GM18499 (cell line): ENCODE measurements around the gene LITAFD.
"Not testable (repeated sequence)": the region's sequence is repeated elsewhere in the genome, so short reads cannot be mapped to it uniquely, and the experiment has no call there.

Experiments used
- ATAC-seq: cut with Tn5 transposase; IDR thresholded peaks from one replicate; pipeline ENCODE4 v1.9.1; 2021; ENCODE audit warnings: moderate number of reproducible peaks; ENCODE audit not compliant: insufficient read depth, unreplicated experiment

LITAFD gene

DNA sequence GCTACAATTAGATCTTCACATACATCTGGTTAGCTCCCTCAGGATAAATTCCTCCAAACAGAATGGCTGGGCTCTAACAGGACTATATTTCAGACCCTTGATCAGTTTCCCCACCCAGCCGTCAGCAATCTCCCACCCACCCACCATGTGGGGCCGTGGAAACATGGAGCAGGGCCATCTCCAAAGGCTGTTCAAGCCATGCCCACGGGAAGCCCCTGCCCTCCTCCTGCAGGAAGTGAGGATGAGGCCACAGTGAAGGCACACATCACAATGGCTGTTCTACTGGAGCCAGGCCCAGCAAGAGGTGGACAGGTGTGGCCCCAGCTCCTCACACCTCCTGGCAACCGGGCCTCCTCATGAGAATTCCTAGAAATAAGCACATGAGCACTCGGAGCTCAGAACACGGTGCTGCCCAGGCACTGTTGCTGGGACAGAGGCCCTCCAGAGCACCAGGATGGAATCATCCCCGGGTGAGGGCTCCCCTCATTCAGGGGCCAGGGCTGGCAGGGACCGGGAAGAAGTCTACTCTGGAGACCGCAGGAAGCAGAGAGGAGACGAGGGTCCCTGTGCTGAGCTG is at the start of gene LITAFD:
TSS of gene LITAFD (plus strand) at position 311 of the 577 bp plus-strand sequence. CDS start 2,005 bp downstream, outside the sequence.
- ATAC-seq: no peak

GRCh38 chr16:8832717-8833105 is 49.4 kb upstream of the LITAFD start:
- no peak for ATAC-seq

DNA sequence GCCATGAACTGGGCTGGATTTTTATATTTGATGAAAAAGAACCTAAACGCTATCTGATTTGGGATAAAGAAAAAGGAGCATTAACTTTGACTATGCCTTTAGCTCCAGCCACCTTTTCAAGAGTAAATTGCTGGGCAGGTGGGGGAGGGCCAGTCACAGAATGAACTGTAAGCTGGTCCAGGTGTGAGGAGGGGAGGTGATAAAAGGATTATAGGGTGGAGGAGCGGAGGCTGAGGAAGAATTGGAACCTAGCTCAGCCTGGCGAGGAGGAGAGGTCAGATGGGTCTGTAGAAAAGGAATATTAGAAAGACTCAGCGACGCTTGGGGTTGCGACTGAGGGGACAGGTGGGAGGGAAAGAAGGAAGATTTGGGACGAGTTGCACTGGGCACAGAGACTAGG is 45.4 kb upstream of the LITAFD start:
- not testable (repeated sequence) for ATAC-seq

- ATAC-seq: not testable (repeated sequence)
Observed at GRCh38 chr16:8837594-8837993, 44.6 kb upstream of the LITAFD start.

DNA sequence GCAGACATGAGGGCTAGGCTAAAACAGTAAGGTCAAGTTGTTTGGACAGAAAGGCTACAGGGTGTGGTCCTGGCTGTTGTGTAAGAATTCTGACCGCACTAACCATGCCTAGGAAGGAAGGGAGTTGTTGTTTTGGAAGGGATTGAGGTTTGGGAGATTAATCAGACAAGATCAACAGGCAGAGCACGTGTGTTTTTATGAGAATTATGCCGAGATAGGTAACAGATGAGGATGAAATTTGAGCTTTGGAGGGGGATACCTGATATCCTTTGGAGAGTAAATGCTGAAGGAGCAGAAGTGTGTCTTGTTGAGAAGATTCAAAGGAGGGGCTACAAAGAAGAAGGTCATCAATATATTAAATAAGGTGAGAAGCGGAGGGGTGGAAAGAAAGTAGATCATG is 40.1 kb upstream of the LITAFD start:
- not testable (repeated sequence) for ATAC-seq

DNA sequence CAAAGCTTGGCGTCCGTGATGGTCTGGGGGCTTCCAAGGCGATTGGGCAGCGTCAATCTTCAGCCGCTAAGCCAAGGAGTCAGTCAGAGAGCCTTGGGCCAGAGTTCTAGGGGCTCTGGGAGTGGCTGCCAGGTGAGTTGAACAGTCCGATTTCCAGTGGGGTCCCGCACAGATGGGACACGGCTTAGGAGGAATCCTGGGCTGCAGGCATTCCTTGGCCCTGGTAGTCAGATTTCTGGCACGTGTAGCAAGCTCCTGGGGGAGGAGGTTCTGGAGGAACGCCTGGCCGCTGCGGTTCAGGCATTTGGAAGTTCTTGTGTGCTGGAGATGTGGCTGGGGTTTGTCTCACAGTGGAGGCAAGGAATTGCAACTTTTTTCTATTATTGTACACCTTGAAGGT is 38.9 kb upstream of the LITAFD start:
- not testable (repeated sequence) for ATAC-seq

DNA sequence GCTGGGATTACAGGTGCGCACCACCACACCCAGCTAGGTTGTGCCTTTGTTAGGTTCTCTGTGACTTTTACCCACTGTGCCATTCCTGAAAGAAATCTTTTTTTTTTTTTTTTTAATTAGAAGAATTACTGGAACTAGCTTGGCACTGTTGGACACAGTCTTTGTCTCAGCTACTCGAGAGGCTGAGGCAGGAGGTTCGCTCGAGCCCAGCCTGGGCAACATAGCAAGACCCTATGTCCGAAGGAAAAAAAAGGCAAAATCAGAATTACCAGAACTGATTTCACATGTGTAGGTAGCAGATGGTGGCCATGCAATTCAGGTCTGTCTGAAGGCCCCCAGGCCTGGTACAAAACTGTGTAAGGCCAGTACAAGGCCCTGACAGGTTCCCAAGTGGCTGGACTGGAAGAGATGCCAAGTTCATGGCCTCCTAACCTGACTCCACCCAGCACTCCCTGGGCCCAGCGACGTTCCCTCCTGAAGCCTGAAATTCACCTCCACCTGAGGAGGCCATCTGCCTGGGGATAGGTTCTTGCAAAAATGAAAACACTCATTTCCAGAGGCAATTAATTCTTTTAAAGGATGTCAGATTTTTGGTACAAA is 36.4 kb upstream of the LITAFD start:
- no peak for ATAC-seq

GRCh38 chr16:8846401-8846932 is 35.7 kb upstream of the LITAFD start:
- no peak for ATAC-seq

DNA sequence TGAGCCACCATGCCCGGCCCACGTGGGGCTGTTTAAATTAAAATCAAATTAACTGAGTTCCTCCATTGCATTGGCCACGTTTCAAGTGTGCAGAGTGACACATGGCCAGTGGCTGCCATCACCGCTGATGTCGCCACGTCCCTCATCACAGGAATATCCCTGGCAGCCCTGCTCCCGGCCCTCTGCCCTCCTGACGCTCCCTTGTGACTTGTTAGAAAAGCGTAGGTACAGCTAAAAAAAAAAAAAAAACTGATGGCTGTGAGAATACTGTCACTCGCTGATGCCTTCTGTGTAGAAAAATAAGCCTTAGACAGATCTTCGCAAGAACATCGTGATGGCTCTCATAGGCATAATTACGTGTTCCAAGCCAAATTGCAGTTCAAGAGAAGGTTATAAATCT is 35.0 kb upstream of the LITAFD start:
- no peak for ATAC-seq

- no peak for ATAC-seq
Observed at GRCh38 chr16:8847623-8848022, 34.5 kb upstream of the LITAFD start.

GRCh38 chr16:8848231-8848938 is 33.8 kb upstream of the LITAFD start:
- no peak for ATAC-seq

GRCh38 chr16:8848939-8849391 is 33.2 kb upstream of the LITAFD start:
- no peak for ATAC-seq

DNA sequence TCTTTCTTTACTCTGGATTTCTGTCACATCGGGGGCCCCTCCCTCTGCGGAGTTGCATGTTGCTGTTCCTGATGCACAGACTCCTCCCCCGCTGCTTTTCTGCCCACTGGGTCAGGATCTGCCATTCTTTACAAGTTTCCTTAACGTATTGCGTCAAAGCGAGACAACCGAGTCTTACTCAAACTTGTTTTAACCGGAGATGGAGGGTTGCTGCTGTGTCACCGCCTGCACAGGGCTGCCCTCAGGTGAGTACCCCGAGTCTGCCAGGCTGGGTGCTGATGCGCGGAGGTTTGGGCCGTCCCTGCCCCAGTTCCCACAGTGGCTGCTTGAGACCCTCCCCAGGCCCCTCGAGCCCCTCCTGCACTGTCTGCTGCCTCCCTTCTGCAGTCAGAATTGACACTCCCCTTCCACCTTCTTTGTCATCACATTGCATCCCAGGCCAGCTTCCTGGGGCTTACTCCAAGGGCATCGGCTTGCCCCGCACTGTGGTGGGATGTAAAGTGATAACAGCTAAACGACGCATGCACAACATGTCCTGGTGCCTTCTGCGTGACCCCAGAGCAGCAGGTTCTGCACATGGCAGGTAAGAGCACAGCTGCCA is 32.6 kb upstream of the LITAFD start:
- no peak for ATAC-seq

- ATAC-seq: no peak
Observed at GRCh38 chr16:8850279-8850885, 31.8 kb upstream of the LITAFD start.

GRCh38 chr16:8851761-8852403 is 30.3 kb upstream of the LITAFD start:
- no peak for ATAC-seq

GRCh38 chr16:8852534-8852933 is 29.6 kb upstream of the LITAFD start:
- no peak for ATAC-seq

DNA sequence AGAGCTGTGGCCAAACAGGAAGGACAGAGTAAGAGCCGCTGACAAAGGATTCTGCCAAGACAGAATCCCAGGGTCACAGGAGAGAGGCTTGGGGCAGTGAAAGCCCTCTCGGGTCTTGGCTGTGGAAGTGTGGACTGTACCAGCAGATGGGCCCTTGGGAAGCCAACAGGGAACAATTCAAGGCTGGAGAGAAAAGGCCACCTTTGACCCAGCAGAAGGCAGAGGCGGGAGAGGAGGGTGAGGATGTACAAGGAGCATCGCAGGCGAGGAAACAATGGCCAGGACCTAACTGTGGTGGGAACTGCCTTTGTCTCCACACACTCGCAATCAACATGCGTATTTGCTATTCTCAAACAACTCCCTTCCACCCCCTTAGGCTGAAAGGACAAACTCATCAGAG is 29.0 kb upstream of the LITAFD start:
- no peak for ATAC-seq

DNA sequence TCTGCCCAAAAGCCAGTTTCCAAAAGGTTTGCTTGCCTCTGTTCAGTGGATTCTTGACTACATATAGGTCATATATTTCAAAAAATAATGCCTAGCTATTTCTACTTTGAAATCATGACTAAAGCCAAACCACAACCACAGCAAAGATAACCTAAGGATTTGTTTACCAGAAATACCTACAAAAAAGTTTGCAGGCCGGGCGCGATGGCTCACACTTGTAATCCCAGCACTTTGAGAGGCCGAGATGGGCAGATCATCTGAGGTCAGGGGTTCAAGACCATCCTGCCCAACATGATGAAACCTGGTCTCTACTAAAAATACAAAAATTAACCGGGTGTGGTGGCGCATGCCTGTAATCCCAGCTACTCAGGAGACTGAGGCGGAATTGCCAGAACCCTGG is 28.5 kb upstream of the LITAFD start:
- ATAC-seq: no peak

DNA sequence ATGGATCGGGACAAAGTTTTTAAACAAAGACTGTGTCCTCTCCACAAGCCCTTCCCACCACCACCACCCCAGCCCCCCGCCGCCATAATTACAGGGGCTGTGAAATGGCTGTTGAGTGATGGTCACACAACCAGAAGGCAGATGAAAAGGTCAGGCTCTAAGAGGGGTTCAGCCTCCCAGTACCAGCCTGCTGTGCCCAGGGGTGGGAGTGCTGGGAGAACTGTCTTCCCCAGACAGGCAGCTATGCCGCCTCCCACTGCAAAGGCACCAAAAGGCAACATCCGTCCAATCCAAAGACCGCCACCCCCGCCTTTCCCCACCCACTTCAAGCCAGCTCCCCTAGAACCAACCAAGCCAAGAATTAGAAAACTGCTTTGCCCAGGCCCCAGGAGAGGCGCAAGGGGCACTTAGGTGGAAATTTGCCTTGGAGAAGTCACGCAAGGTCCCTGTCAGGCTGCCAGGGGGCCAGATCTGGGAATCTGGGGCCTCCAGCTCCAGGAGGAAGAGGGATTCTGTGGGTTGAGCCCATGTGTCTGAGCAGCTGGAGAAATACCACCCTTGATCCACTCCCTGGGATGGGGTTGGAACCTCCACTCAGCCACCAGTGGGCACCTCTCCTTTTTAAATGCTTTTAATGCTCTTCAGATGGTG is 27.7 kb upstream of the LITAFD start:
- no peak for ATAC-seq
